Kidney (tissue), 14 donors: ENCODE measurements around the gene ARPC2. TPM values are rescaled to one million over a fixed set of nuclear protein-coding genes. Genes with fewer than 3 reads are reported as not detected.

Source experiments
- DNase-seq, 5 donors: peaks; one replicate each; pipeline ENCODE4 v3.0.0-alpha.2; 2013 to 2020
- FAIRE-seq: peaks from 2 replicates; lab custom pipeline; 2012; peaks lifted over from hg19 to GRCh38; lab: Jason Lieb, UNC
- H3K27ac ChIP-seq, 2 donors: one replicate each; pipeline ENCODE4 v1.7.0; 2013; ENCODE audit warnings: low read depth in 2 of 2, low read length in 2 of 2, inconsistent platforms in 1 of 2
- H3K27me3 ChIP-seq: one replicate; pipeline ENCODE4 v1.7.1; 2013; ENCODE audit warnings: low read length, inconsistent platforms; ENCODE audit not compliant: control insufficient read depth, insufficient read depth
- H3K36me3 ChIP-seq, 3 donors: one replicate each; pipeline versions ENCODE4 v1.7.0 to v1.7.1; 2013; ENCODE audit warnings: low read length in 3 of 3, control low read depth in 1 of 3, inconsistent platforms in 1 of 3; ENCODE audit not compliant: insufficient read depth in 3 of 3, control insufficient read depth in 2 of 3
- H3K4me1 ChIP-seq, 3 donors: one replicate each; pipeline versions ENCODE4 v1.7.0 to v1.7.1; 2013; ENCODE audit warnings: low read length in 3 of 3, inconsistent platforms in 1 of 3, low read depth in 1 of 3; ENCODE audit not compliant: control insufficient read depth in 2 of 3, insufficient read depth in 2 of 3
- H3K4me3 ChIP-seq, 3 donors: one replicate each; pipeline versions ENCODE4 v1.7.0 to v1.8.1; 2013; ENCODE audit warnings: low read length in 3 of 3, control low read depth in 1 of 3, inconsistent platforms in 1 of 3
- H3K9ac ChIP-seq, 3 donors: one replicate each; pipeline versions ENCODE4 v1.7.0 to v1.7.1; 2013; ENCODE audit warnings: low read length in 3 of 3, control low read depth in 1 of 3, inconsistent platforms in 1 of 3
- H3K9me3 ChIP-seq, 3 donors: one replicate each; pipeline versions ENCODE4 v1.7.0 to v1.7.1; 2013; ENCODE audit warnings: low read length in 3 of 3, control low read depth in 1 of 3, inconsistent platforms in 1 of 3; ENCODE audit not compliant: control insufficient read depth in 2 of 3, insufficient read depth in 1 of 3
- intact Hi-C: fragments of 100-400 bp; cut with DNase I; formaldehyde crosslinking; loops from one replicate; pipeline ENCODE4 v1.11.1; 2022
- polyA plus RNA-seq: library from polyadenylated mRNA; stranded (reverse); fragments of 350-450 nt; fragmentation: Illumina TruSeq; extraction: RNeasy Lipid Tissue Mini Kit (QIAGEN cat#74804); gene quantifications from one replicate; pipeline ENCODE4 v1.2.3, GENCODE V29; 2014; ENCODE audit warnings: low read depth, low replicate concordance; ENCODE audit not compliant: insufficient read depth
- total RNA-seq: library from RNA; stranded (reverse); fragmentation: NEBNext Ultra II Directional; extraction: Animal tissue kit (Norgen Biotek cat#: 25700); gene quantifications from one replicate; pipeline ENCODE4 v1.2.1, GENCODE V29; 2021
- TF ChIP-seq, protein P1 (sequence below): IDR thresholded peaks from 3 replicates; pipeline ENCODE4 v1.5.1; 2012; ENCODE audit warnings: mild to moderate bottlenecking, moderate library complexity, borderline replicate concordance; ENCODE audit not compliant: insufficient read depth; ENCODE audit errors: extremely low read depth
- donor health status: control.
- donor health status: control.
- donor health status: control.
- donor health status: control.
- donor health status: control.
- donor health status: DM: yes; HTN: yes; CAD: no.
- donor health status: Normal renal cell carcinoma (clear cell type).

ARPC2 gene
- total and polyA plus RNA-seq, 2 donors from 2014 or later = 195 to 252 TPM

DNA sequence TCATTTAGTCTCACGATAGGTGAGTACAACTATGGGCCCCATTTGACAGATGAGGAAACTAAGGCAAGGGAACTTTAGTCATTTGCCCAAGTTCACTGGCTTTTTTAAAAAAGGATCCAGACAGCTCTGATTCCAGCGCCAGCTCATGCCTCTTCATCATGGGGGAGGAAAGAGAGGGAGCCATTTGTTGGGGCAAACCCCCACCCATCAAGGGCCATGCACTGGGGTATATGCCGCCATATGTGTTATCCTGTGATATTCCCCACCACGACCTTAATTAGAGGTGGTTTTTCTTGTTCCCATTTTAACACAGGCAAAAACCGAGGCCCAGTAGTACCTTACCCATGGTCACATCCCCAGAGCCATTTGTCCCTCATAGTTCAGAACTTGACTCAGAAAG lies 43.2 kb downstream of the ARPC2 start:
- Histone ChIP-seq H3K36me3 (peaks cover 0 to 20% (median 5%) of the 10 kb centered on the region in 3 donors), H3K9ac (peak overlapping the region in 1 of 3 donors; percentile 19), H3K27ac (peak overlapping the region; percentile 3 to 51), H3K4me3 (no peak overlapping the region), H3K27me3 (no peaks in the 10 kb centered on the region), H3K4me1 (peaks cover 0 to 28% (median 15%) of the 10 kb centered on the region in 3 donors), H3K9me3 (no peaks in the 10 kb centered on the region)
- intact Hi-C loops = no loop called here
- DNase-seq (peak in 1 of 5 donors; percentile 50), FAIRE-seq (no peak)
- TF ChIP-seq, protein P1, sequence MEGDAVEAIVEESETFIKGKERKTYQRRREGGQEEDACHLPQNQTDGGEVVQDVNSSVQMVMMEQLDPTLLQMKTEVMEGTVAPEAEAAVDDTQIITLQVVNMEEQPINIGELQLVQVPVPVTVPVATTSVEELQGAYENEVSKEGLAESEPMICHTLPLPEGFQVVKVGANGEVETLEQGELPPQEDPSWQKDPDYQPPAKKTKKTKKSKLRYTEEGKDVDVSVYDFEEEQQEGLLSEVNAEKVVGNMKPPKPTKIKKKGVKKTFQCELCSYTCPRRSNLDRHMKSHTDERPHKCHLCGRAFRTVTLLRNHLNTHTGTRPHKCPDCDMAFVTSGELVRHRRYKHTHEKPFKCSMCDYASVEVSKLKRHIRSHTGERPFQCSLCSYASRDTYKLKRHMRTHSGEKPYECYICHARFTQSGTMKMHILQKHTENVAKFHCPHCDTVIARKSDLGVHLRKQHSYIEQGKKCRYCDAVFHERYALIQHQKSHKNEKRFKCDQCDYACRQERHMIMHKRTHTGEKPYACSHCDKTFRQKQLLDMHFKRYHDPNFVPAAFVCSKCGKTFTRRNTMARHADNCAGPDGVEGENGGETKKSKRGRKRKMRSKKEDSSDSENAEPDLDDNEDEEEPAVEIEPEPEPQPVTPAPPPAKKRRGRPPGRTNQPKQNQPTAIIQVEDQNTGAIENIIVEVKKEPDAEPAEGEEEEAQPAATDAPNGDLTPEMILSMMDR = no peak

DNA sequence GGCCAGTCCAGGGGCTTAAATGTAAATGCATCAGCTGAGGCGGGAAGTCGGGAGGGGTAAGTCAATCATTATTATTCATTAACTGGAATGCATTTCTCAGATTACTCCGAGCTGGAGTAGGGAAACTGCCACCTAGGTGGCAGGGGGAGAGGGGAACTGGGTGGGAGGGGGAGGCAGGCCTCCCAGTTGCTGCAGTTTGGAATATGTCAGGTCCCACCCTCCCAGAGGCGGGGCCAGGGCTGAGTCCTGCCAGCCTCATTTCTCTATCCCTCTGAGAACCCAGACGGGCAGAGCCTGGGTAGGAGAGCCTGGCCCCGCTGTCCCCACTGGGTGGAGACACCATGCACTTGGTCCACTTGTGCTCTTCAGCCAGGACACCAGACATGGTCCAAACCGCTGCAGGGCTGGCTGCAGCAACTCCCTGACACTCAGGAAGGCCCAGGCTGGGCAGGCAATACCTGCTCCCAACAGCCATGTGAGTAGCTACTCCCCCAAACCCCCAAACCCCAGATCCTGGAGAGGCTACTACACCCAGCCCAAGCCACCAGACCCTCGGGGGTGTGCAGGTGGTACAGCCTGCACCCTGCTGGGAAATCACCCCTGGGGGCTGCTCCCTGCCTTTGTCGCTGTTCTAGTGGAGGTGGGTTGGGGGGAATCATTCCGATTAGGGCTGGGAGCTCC lies 43.9 kb downstream of the ARPC2 start, which contains the start of gene GPBAR1:
Gene GPBAR1 (plus strand): TSS at position 274 of the 681 bp plus-strand sequence. CDS start 1,710 bp downstream, outside the sequence.
- H3K27ac ChIP-seq = peak within 1 kb of the TSS; percentile 51 to 84
- no peaks in the 10 kb centered on the region for H3K9me3 ChIP-seq
- H3K36me3 ChIP-seq = peaks cover 0 to 21% (median 5%) of the 10 kb centered on the region in 3 donors
- H3K9ac ChIP-seq = peak within 1 kb of the TSS in 1 of 3 donors; percentile 19
- no peak within 1 kb of the TSS for H3K4me3 ChIP-seq
- peak; percentile 85 to 92 (median 89) for DNase-seq
- no peak for FAIRE-seq
- no peaks in the 10 kb centered on the region for H3K27me3 ChIP-seq
- intact Hi-C loops = no loop called here
- TF ChIP-seq, protein P1 = no peak
- peaks cover 0 to 28% (median 15%) of the 10 kb centered on the region in 3 donors for H3K4me1 ChIP-seq

DNA sequence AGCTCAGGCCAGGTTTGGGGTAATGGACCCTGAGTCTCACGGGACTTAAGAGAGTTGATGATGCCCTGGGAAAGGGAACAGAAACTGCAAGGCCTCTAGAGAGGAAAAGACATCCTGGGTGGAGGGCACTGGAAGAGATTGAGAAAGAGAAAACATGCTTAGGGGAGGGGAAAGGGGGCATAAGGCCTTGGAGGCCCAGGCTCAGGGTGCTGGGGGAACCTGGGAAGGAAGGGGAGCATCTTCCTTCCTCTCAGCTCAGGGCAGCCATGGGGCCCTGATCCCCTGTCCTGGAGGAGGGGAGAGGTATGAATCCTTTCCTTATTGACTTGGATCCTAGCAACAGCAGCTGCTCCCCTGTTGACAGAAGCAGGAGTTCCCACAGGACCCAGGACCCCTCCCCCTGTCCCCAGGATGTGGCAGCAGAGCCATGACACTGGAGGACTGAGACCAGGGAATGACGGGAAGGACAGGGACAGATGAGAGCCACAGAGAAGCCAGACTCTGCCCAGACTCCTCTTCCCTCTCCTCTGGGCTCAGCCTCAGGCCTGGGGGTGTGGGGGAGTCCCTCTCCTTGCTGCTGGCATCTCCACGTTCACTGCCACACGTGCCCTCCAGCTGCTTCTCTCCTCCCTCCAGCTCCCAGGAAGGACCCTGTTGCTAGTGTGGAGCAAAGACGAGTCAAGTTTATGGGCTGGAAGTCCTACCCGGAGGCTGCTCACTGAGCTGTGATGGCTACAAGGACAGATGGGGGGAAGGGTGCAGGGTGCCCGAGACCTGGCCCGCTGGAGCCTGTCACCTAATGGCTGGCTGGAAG lies 44.6 kb downstream of the ARPC2 start:
- Histone ChIP-seq H3K36me3 (peaks cover 0 to 28% (median 9%) of the 10 kb centered on the region in 3 donors), H3K27ac (no peak overlapping the region), H3K9me3 (no peaks in the 10 kb centered on the region), H3K27me3 (no peaks in the 10 kb centered on the region), H3K4me3 (no peak overlapping the region), H3K4me1 (peaks cover 0 to 28% (median 15%) of the 10 kb centered on the region in 3 donors), H3K9ac (peak overlapping the region in 1 of 3 donors; percentile 12)
- DNase-seq = peak in 4 of 5 donors; percentile 50 to 64 (median 52)
- TF ChIP-seq, protein P1 = no peak
- intact Hi-C loops = no loop called here
- no peak for FAIRE-seq
